GM19043 (cell line): Measurements from ENCODE around the gene CDHR2.
A peak's percentile ranks its signal among the peaks of the same experiment; 100 is the strongest.

ENCODE experiments used
- ATAC-seq: cut with Tn5 transposase; IDR thresholded peaks from one replicate; pipeline ENCODE4 v1.9.1; 2021; ENCODE audit warnings: low read depth; ENCODE audit not compliant: unreplicated experiment

Gene CDHR2

DNA sequence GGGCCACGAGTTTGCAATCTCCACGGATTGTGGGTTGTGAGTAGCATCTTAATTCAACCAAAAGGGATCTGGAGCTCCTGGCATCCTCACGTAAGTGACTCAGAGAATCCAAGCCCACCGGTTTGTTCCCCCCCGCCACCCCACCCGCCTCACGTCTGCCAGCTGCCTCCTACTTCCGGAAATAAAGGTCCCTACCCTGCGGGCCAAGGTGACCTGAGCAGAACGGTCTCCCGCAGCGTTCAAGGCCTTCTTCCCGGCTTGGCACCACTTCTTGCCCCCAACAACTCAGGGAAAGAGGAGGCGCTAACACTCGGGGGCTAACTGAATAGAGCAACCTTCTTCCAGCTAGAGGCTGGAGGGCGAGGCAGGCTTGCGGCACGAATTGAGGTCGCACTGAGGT lies 69.6 kb downstream of the CDHR2 start:
- ATAC-seq = no peak

DNA sequence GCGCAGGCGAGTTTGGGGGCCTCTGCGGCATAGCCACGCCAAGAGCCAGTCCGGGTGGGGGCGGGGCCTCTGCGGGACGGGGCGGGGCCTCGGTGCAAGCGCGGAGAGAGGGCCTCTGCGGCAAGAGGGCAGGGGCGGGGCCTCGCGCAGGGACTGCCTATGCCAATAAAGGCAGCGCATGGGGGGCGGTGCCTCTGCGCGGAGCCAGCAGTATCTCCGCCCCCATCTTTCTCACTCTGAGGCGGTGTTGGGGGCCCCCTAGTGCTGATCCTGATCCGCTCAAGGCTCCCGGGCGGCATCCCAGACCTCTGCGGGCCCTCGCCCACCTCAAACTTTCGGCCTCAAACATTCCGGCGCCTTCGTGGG lies 70.0 kb downstream of the CDHR2 start:
- ATAC-seq = no peak

GRCh38 chr5:176619569-176620332 lies 70.6 kb downstream of the CDHR2 start:
- ATAC-seq = no peak

DNA sequence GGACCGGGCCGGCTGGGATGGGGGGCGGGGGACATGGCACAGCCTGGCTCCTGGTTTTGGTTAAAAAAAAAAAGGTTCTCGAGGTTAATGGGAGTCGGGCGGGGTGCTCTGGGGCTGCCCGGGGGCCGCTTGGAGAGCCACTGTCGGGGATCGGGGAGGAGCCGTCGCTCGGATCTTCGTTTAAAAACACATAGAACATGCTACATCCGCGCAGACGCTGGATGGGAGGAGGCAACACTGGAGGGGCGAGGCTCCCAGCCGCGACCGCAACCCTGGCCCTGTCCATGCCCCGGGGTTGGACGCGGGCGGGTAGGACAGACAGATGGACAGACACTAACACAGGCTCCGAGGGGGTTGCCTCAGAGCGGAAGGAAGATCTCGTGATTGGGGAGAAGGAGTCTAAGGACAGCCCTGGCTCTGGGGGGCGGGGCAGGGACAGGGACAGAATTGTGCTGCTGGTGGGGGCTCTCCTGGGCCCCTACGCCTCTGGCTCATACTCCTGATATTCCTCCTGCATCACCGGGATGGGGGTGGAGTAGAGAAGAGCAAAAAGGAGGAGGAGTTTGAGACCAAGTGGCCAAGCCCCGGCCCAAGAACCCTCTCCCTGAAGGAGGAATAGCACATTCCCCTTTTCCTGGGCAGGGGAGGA lies 71.3 kb downstream of the CDHR2 start:
- no peak for ATAC-seq

DNA sequence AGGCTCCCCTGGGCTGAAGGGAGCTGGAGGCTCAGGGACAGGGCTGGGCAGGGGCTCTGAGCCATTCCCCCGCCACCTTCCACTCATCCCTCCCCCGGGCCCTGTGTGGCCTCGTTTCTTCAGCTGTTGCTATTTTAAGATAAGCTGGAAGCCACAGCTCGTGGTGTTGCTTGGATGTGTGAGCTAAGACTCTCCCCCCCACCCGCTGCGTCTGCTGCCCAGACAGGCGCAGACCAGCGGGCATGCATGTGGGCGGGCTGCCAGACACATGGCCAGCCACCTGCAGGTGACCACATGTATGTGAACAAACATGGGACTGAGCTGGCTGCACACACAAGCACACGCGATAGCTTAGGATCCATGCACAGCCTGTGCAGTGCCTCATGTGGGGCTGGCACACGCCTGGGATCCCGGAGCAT lies 72.5 kb downstream of the CDHR2 start:
- ATAC-seq = no peak

- no peak for ATAC-seq
Observed at GRCh38 chr5:176624142-176624541, 75.0 kb downstream of the CDHR2 start.

- no peak for ATAC-seq
Observed at GRCh38 chr5:176624938-176625337, 75.8 kb downstream of the CDHR2 start.

- ATAC-seq = no peak
Observed at GRCh38 chr5:176625512-176625911, 76.4 kb downstream of the CDHR2 start.

DNA sequence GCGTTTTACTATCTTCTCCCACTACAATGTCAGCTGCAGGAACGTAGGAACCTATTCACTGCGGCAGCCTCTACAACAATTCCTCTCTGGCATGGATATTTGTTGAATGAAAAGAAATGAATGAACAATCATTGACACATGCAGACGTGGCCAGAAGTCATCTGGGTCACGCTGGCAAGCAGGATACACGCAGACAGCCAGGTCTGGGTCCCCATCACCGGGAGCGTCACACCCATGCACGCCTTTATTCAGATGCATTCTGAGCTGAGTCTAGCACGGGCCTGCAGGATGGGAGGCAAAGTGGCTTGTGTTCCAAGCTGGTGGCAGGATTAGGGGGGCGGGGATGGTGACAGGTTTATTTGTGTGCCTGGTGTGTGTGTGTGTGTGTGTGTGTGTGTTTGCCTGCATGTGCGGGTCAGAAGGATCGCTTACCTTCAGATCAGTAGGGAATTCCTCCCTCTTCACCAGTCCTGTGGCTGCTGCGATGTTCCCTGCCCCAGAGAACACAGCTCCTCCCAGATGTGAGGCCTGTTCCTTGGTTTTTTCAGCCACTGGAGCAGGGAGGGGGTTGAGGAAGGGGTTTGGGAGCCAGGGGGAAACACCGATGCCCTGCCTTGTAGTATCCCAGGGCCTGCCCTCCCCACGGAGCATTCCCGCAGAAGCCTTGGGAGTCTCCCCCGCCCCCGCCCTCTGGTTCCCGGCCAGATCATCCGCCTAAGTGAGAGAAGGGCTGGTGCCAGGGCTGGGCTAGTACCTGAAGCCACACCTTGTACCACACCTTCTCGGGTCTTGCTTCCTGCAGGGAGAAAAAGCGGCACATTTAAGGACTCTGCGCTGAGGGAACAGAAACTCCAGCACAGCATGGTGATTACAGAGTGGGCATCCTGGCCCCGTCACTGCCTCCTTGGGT lies 77.1 kb downstream of the CDHR2 start:
- no peak for ATAC-seq

GRCh38 chr5:176626876-176627236 lies 77.7 kb downstream of the CDHR2 start:
- no peak for ATAC-seq

DNA sequence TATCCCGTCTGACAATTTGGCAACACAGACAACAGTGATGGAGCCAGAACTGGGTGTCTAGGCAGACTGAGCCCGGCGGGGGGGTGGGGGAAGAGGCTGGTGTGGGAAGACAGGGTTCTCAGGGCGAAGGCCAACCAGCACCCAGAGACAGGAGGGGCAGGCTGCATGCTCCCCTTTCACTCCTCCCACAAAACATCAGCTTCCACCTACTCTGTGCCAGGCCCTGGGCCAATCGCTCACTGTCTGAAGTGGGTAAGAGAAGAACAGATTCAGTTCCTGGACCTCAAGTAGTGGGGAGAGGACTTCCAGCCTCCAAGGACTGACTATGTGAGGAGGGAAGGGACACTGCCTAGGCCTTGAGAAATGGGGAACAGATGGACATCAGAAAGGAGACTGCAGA lies 78.4 kb downstream of the CDHR2 start:
- ATAC-seq = no peak

DNA sequence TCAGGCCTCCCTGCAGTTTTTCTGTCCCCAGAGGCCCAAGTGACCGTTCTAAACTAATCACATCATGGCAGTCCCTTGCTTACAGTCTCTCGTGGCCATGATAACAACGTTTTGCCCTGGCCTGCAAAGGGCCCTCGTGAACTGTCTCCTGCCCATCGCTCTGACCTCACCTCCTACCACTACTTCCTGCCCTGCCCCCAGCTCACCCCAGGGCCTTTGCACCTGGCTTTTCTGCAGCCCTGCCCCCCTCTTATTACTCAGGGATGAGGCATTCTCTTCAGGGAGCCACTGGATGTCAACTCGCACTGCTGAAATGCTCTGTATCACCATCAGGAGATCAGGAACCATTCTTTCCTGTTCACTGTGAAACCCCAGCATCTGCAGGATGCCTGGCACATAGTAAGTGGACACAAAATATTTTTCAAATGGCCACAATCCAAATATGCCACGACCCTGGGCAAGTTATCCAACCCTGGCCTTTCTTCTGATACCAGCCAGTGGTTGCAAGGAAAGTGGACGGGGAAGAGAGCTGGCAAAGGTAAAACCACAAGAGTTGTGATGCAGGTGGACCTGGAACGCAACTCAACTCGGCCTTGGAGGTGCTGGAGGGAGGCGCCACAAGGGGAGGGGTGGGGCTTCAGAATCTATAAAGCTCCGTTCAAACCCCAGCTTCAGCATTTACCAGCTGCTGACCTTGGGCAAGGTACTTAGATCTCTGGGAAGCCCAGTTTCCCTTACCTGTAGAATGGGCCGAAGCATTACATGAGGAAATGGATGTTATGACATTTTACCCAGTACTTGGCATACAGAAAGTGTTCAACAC lies 79.5 kb downstream of the CDHR2 start:
- ATAC-seq = no peak

DNA sequence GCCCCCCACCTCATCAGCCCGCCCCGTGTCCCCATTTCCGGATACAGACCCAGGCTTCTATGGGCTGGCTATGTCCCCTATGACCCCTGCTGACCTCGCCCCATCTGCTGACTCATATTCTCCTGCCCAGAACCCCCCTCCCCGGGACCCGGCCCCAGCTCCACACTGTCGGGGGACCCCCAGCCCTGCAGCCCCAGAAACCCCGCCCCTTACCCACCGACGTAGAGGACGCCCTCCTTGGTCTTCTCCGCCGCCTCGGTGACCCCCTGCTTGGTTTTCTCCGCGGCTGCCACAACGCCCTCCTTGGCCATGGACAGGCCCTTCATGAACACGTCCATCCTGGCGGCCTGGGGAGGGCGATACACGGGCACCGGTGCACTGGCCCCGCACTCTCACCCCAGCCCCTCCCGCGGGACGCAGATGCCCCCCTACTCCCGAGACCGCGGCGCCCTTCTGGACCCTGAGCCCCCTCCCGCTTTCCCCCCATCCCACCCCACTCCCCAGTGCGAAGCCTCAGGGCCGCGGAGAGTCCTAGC lies 80.2 kb downstream of the CDHR2 start:
- no peak for ATAC-seq

DNA sequence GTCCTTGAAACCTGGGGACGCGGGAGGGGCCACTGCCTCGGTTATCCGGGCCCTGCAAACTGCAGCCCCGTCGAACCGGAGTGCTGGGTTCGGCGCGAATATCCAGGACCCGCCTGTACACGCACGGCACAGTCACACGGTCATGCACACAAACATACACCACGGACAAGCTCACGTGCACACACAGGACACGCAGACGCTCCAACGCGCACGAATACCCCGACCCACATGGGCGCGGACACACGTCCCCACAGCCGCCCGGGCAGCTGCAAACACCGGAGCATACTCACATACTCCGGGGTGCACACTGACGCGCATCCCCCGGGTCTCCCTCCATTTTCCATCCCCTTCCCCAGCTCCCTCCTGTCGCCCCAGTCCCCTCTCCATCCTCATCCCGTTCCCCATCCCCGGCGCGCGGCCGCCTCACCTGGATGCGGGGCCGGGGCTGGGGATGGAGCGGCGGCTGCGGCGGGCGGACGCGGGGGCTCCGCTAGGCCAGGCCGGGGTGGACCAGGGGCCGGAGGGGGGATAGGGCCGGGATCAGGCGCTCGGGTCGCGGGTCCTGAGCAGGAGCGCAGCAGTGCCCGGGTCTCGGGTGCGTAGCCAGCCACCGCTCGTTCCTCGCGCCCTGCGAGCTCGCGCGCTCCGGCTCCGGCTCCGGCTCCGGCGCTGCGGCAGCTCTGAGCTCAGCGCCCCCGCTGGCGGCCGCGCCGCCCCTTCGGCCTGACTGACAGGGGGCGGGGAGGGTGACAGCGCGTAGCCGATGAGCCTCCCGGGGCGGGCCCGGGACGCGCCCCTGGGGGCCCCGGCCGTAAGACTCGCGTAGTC lies 80.9 kb downstream of the CDHR2 start, which contains the start of the genes EIF4E1B and SNCB:
TSS of gene EIF4E1B (plus strand) at position 823 of the 828 bp plus-strand sequence. CDS start 12,113 bp downstream, outside the sequence.
TSS of gene SNCB (minus strand) at position 682 of the 828 bp plus-strand sequence. CDS start 880 bp downstream, outside the sequence.
- peak; percentile 64 for ATAC-seq

- ATAC-seq = no peak
Observed at GRCh38 chr5:176630681-176631222, 81.6 kb downstream of the CDHR2 start.

GRCh38 chr5:176631383-176632200 lies 82.5 kb downstream of the CDHR2 start:
- no peak for ATAC-seq

DNA sequence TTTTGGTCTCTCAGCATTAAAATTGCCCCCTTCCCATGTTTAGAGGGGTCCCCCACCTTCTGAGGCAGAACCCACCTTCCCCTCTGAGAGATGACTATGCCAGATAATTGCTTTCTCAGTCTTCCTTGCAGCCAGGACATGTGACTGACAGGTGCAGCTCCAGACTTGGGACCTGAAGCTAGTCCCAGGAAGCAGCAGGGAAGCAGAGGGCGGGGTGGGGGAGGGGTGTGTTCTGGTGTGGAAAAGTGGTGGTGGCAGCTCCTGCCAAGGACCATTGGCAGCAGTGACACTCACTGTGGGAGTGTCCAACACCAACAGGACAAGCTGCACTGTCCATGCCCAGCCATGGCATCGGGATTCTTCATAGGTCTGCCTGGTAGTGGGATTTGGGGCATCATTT lies 83.6 kb downstream of the CDHR2 start:
- ATAC-seq = no peak

DNA sequence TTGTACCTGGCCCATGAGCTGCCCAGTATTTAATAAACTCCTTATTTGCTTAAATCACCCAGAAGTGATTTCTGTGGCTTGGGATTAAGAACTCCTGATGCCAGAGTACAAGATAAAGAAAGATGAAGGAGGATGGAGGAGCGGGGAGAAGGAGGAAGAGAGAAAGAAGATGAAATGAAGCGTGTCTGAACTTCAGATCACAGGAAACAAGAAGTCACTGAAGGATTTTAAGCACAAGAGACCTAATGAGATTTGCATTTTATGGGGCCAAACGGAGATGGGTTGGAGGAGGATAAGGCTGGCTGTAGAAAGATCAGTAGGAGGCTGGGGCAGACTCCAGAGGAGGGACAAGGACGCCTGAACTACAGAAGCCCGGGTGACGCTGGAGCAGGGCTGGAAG lies 84.5 kb downstream of the CDHR2 start:
- ATAC-seq = no peak
